Measurements from ENCODE around the gene C10orf95.
"Not testable (repeated sequence)": the region's sequence is repeated elsewhere in the genome, so short reads cannot be mapped to it uniquely, and the experiment has no call there.

Gene C10orf95, protein sequence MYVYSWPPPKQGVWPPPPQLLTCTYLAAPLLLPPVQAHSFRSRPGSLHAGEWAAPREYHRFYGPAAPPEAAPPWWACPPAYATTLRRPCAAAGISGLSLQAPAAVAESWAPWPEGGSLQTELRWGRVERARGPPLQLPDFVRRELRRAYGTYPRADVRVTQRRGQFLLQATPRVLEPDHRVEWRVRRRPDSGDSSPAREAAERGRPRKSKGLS
- 0.12 to 0.68 (median 0.18) reads per million in 4 experiments for total RNA-seq

GRCh38 chr10:102451105-102451969, at the start of gene C10orf95:
Gene C10orf95 (minus strand): TSS chr10:102451543. CDS start chr10:102451093, 450 bp downstream.
- DNase-seq = no peak

DNA sequence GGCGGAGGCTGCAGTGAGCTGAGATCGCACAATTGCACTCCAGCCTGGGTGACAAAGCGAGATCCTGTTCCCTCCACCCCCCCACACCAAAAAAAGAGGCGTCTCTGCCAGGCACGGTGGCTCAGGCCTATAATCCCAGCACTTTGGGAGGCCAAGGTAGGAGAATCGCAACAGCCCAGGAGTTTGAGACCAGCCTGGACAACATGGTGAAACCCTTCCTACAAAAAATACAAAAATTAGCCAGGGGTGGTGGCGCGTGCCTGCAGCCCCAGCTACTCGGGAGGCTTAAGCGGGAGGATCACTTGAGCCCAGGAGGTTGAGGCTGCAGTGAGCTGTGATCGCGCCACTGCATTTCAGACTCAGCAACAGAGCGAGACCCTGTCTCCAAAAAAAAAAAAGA, 49.3 kb upstream of the C10orf95 start:
- DNase-seq = not testable (repeated sequence)

- DNase-seq = no peak
These were observed 48.0 kb upstream of the C10orf95 start for GRCh38 chr10:102499356-102499755.

- no peak for DNase-seq
These were observed 46.2 kb upstream of the C10orf95 start for GRCh38 chr10:102497545-102497944.

GRCh38 chr10:102493771-102494170, 42.4 kb upstream of the C10orf95 start:
- DNase-seq = no peak

DNA sequence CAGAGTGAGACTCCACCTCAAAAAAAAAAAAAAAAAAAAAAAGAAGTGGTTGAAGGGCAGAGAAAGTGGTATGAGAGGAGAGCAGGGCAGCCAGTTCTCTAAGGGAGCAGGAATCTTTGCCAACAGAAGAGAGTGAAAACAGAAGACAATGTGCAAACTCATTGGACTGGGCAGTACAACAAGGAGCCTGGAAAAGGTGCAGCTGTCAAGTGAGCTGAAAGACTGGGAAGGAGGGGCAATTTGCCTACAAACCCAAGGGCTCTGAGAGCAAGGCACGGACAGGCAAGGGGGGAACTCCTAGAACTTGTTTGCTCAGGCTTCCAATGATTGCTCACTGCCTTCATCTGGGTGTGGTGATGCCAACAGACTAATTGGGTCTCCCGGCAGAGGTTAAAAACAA, 41.6 kb upstream of the C10orf95 start:
- no peak for DNase-seq

- DNase-seq = no peak
These were observed 41.1 kb upstream of the C10orf95 start for GRCh38 chr10:102492344-102492939.

GRCh38 chr10:102491136-102491535, 39.8 kb upstream of the C10orf95 start:
- no peak for DNase-seq

DNA sequence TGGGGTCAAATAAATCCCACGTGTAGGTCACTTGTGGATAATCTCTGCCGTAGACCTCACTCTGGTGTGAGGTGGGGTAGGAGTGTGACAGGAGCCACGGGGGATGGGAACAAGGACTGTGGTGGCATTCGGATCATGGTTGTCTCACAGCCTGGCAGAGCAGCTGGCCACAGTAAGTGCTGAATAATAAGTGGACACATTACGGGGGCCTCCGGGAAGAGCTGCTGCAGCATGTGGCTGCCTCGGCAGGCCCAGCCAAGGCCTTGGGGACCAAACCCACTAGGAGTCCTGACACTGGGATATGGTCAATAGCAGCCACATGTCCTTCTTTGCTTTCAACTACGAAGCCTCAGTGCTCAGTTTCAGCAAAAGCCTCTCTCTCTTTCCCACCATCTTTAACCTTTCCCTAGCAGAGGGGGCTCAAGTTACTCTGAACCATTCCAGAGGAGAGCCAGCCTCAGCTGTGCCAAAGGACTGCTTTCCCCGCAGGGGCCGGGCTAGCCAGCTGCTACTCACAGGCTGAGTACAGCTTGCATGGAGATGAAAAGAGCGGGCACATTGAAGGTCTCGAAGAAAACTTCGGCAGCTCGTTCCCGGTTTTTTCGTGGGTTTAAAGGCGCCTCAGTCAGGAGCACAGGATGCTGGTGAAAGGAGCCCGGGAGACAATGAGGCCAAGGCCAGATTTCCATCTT, 33.9 kb upstream of the C10orf95 start:
- DNase-seq = no peak

- no peak for DNase-seq
These were observed 32.7 kb upstream of the C10orf95 start for GRCh38 chr10:102484021-102484420.

DNA sequence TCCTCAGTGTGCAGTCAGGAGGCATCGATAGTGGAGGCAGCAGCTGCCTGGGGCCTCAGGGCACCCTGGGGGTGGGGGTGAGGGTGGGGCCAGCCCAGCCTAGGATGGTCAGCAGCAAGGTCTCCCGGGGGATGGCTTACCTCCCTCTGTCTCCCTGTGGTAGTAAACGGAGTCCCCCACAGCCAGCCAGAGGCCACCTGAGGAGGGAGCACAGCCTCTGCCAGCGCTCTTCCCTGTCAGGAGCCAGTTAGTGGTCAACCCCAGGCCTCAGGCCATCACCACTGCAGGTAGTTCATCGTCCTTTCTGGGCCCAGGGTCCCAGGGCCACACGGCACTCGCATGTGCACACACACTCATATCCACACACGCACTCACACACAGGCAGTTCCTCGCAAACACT, 29.1 kb upstream of the C10orf95 start:
- no peak for DNase-seq

- DNase-seq = no peak
These were observed 28.3 kb upstream of the C10orf95 start for GRCh38 chr10:102479651-102480050.

DNA sequence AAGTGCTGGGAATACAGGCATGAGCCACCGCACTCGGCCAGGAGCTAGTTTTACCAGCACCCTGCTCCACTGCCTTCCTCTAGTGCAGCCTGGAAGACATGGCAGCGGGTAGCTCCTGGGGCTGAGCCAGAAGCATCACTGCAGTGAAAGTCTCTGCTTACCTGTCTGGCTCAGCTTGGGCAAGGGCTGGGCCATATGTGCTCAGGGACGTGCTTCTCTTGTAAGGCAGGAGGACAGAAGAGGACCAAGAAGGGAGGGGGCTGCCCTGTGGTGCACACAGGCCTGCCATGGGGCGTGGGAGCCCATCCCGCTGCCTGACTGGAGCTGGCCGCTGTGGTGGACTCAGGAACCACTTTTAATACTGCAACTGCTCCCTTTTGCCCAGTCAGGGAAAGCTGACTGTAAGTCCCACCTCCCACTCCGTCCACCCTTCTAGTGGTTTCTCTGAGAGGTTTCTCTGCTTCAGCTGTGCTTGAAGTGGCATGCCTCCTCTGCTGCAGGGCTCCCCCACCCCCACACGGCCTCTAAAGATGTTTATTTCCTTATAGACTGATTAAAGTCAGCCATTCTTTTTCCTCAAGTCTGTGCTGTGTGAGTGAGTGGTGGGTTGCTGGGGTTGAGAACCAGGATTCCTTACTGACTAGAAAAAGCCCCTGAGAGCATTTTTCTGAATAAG, 25.3 kb upstream of the C10orf95 start:
- no peak for DNase-seq

GRCh38 chr10:102475451-102476040, 24.2 kb upstream of the C10orf95 start:
- no peak for DNase-seq

GRCh38 chr10:102473445-102474331, 22.3 kb upstream of the C10orf95 start:
- DNase-seq = no peak

DNA sequence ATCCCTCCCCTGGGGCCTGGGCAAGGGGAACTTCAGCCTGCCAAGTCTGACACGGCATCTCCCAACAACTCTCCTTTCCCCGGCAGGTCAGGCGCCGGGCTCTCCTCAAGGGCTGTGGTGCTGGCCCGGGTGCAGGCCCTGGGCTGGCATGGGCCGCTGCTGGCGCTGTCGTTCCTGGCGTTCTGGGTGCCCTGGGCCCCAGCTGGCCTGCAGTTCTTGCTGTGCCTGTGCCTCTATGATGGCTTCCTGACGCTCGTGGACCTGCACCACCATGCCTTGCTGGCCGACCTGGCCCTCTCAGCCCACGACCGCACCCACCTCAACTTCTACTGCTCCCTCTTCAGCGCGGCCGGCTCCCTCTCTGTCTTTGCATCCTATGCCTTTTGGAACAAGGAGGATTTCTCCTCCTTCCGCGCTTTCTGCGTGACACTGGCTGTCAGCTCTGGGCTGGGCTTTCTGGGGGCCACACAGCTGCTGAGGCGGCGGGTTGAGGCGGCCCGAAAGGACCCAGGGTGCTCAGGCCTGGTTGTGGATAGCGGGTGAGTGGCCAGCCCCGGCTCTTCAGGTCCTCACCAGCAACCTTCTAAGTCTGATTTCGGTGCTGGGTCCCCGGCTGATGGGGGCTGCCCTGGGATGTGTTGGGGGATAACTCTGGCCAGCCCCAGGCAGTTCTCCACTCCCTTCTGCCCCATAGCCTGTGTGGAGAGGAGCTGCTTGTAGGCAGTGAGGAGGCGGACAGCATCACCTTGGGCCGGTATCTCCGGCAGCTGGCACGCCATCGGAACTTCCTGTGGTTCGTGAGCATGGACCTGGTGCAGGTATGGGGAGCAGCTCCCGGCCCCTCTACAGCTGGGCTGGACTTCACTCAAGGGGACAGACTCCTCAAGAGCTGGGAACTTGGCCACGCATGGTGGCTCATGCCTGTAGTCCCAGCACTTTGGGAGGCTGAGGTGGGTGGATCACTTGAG, 19.5 kb upstream of the C10orf95 start:
- no peak for DNase-seq

GRCh38 chr10:102468683-102469082, 17.3 kb upstream of the C10orf95 start:
- no peak for DNase-seq

GRCh38 chr10:102467971-102468438, 16.7 kb upstream of the C10orf95 start:
- no peak for DNase-seq

DNA sequence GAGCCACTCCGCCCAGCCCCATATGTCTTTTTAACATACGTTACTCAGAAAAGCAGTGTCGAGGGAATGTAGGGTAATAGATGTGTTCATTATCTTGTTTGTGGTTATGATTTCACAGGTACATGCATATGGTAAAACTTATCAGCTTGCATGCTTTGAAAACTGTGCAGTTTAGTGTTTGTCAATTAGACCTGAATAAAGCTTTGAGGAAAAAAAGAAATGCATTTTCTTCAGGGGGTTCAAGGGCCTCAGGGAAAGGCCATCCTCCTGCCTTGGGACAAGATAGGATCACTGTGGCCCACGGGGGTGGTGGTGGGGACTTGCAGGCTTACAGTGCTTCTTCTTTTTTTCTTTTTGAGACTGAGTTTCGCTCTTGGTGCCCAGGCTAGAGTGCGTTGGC, 16.0 kb upstream of the C10orf95 start:
- no peak for DNase-seq

DNA sequence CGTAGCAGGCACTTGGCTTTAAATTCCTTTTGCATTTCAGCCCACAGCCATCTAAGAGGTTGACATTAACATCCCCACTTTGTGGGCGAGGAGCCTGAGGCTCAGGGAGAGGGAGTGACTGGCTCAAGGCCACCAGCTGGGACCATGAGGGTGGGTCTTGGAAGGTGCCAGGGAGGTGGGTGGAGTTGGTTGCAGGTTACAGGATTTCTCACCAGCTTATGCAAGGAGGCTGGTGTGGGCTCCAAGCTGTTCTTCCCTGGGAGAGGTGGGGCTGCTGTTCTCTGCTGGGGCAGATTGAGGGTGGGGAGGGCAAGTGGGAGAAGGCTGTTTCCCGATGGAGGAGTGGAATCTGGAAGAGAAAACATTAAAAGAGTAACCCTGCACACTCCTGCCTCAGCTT, 14.1 kb upstream of the C10orf95 start:
- DNase-seq = no peak
